ENCODE data around the gene NPM1.

Gene NPM1

DNA sequence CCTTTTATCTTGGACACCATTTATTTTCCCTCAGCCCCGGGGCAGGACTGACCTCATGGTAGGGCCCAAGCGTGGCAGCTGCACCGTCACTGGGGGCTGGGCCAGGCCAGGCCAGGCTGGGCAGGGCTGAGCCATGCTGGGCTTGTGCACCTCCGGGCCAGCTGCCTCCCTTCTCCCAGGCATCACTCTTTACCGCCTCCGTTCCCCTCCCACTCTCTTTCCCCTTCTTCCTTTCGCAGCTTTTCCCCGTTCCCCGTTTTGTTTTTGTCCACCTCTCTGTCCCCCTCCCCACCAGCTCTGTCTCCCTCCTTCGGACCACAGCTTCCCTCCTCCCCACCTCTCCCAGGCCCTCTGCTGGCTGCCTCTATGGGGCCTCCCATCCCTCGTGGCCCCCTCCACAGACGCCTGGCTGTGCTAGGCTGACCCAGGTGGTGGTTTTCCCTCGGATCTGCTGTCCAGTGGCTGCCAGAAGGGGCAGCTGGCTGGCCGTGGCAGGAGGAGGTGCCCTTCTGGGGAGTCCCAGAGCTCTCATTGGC lies 49.7 kb downstream of the NPM1 start:
- no peak for TF ChIP-seq TEAD4 (IDR thresholded peaks at IDR 0.05)
- TF ChIP-seq EGR1 (IDR thresholded peaks at IDR 0.05) = no peak
- TF ChIP-seq, protein P1, sequence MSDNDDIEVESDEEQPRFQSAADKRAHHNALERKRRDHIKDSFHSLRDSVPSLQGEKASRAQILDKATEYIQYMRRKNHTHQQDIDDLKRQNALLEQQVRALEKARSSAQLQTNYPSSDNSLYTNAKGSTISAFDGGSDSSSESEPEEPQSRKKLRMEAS (IDR thresholded peaks at IDR 0.05) = no peak
- TF ChIP-seq TAF1 (IDR thresholded peaks at IDR 0.05; ENCODE audit: low read depth) = no peak
- TF ChIP-seq, protein P2, sequence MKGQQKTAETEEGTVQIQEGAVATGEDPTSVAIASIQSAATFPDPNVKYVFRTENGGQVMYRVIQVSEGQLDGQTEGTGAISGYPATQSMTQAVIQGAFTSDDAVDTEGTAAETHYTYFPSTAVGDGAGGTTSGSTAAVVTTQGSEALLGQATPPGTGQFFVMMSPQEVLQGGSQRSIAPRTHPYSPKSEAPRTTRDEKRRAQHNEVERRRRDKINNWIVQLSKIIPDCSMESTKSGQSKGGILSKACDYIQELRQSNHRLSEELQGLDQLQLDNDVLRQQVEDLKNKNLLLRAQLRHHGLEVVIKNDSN (IDR thresholded peaks at IDR 0.05) = no peak
- TF ChIP-seq CEBPB (IDR thresholded peaks at IDR 0.05) = no peak
- TF ChIP-seq NFIC (IDR thresholded peaks at IDR 0.05) = no peak
- TF ChIP-seq REST (IDR thresholded peaks at IDR 0.05; ENCODE audit: low read depth) = no peak

DNA sequence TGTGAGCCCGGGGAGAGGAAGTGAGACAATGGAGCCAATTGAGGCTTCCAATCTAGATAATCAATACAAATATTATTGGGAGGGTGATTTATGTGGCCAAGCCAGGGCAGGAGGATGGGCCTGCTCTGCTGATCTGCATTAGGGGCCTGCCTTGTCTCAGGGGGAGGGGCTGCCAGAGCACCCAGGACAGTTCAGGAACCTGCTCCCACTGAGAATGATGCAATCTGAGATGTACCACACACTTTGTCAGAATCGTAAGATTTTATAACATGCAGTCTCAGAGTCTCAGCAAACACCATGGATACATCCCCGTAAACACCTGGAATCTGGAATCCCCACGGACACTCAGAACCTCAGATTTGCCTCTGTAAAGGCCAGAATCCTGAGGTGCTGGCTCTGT lies 51.1 kb downstream of the NPM1 start:
- TF ChIP-seq CEBPB (IDR thresholded peaks at IDR 0.05) = no peak
- TF ChIP-seq EGR1 (IDR thresholded peaks at IDR 0.05) = no peak
- no peak for TF ChIP-seq RAD21 (IDR thresholded peaks at IDR 0.05; ENCODE audit: low read depth)
- no peak for TF ChIP-seq ZBTB7A (IDR thresholded peaks at IDR 0.05; ENCODE audit: low read depth)
- TF ChIP-seq, protein P1 (IDR thresholded peaks at IDR 0.05) = no peak
- TF ChIP-seq FOXM1 (IDR thresholded peaks at IDR 0.05; ENCODE audit: borderline replicate concordance, low read depth) = no peak
- TF ChIP-seq TAF1 (IDR thresholded peaks at IDR 0.05; ENCODE audit: low read depth) = no peak
- no peak for TF ChIP-seq TEAD4 (IDR thresholded peaks at IDR 0.05)
- TF ChIP-seq, protein P2 (IDR thresholded peaks at IDR 0.05) = no peak
- TF ChIP-seq REST (IDR thresholded peaks at IDR 0.05; ENCODE audit: low read depth) = no peak
- no peak for TF ChIP-seq NFIC (IDR thresholded peaks at IDR 0.05)
- TF ChIP-seq YY1 (IDR thresholded peaks at IDR 0.05; ENCODE audit: low read depth) = no peak
- TF ChIP-seq CREB1 (IDR thresholded peaks at IDR 0.05; ENCODE audit: low read depth) = no peak
- no peak for TF ChIP-seq EP300 (IDR thresholded peaks at IDR 0.05; ENCODE audit: borderline replicate concordance)
- no peak for TF ChIP-seq TCF12 (IDR thresholded peaks at IDR 0.05; ENCODE audit: low read depth)

GRCh38 chr5:171441246-171441791 lies 53.7 kb downstream of the NPM1 start:
- TF ChIP-seq, protein P1 (IDR thresholded peaks at IDR 0.05) = no peak
- no peak for TF ChIP-seq NFIC (IDR thresholded peaks at IDR 0.05)
- no peak for TF ChIP-seq ZBTB7A (IDR thresholded peaks at IDR 0.05; ENCODE audit: low read depth)
- TF ChIP-seq CEBPB (IDR thresholded peaks at IDR 0.05) = no peak

GRCh38 chr5:171442287-171443042 lies 54.8 kb downstream of the NPM1 start:
- no peak for TF ChIP-seq EGR1 (IDR thresholded peaks at IDR 0.05)
- TF ChIP-seq EP300 (IDR thresholded peaks at IDR 0.05; ENCODE audit: borderline replicate concordance) = no peak
- no peak for TF ChIP-seq CEBPB (IDR thresholded peaks at IDR 0.05)
- TF ChIP-seq YY1 (IDR thresholded peaks at IDR 0.05; ENCODE audit: low read depth) = no peak
- TF ChIP-seq NFIC (IDR thresholded peaks at IDR 0.05) = no peak
- TF ChIP-seq TAF1 (IDR thresholded peaks at IDR 0.05; ENCODE audit: low read depth) = no peak
- TF ChIP-seq FOXM1 (IDR thresholded peaks at IDR 0.05; ENCODE audit: borderline replicate concordance, low read depth) = no peak
- TF ChIP-seq, protein P2 (IDR thresholded peaks at IDR 0.05) = no peak
- no peak for TF ChIP-seq RAD21 (IDR thresholded peaks at IDR 0.05; ENCODE audit: low read depth)
- no peak for TF ChIP-seq CREB1 (IDR thresholded peaks at IDR 0.05; ENCODE audit: low read depth)
- TF ChIP-seq ZBTB7A (IDR thresholded peaks at IDR 0.05; ENCODE audit: low read depth) = no peak
- TF ChIP-seq REST (IDR thresholded peaks at IDR 0.05; ENCODE audit: low read depth) = no peak
- TF ChIP-seq TCF12 (IDR thresholded peaks at IDR 0.05; ENCODE audit: low read depth) = no peak
